NCI-H774 (cell line): ENCODE data around the gene GTF2IRD2.
"Not testable (repeated sequence)": the region's sequence is repeated elsewhere in the genome, so short reads cannot be mapped to it uniquely, and the experiment has no call there.

ENCODE experiments used
- DNase-seq: peaks from one replicate; lab custom pipeline; 2025; lab: John Stamatoyannopoulos, UW

The GTF2IRD2 gene

GRCh38 chr7:74850833-74851721, at the start of gene GTF2IRD2:
GTF2IRD2 (minus strand) TSS chr7:74851605; CDS start chr7:74836378, 15,227 bp downstream.
- DNase-seq = not testable (repeated sequence)

- peak; percentile 73 for DNase-seq
These were observed 39.0 kb upstream of the GTF2IRD2 start for GRCh38 chr7:74890158-74891123.

GRCh38 chr7:74889518-74890129, 38.2 kb upstream of the GTF2IRD2 start:
- not testable (repeated sequence) for DNase-seq

- not testable (repeated sequence) for DNase-seq
These were observed 33.9 kb upstream of the GTF2IRD2 start for GRCh38 chr7:74885295-74885694.

GRCh38 chr7:74882110-74882509, 30.7 kb upstream of the GTF2IRD2 start:
- not testable (repeated sequence) for DNase-seq

GRCh38 chr7:74874748-74875512, 23.5 kb upstream of the GTF2IRD2 start:
- not testable (repeated sequence) for DNase-seq

GRCh38 chr7:74874104-74874747, 22.8 kb upstream of the GTF2IRD2 start:
- DNase-seq = not testable (repeated sequence)

- DNase-seq = not testable (repeated sequence)
These were observed 21.1 kb upstream of the GTF2IRD2 start for GRCh38 chr7:74872542-74872941.

GRCh38 chr7:74865777-74866176, 14.4 kb upstream of the GTF2IRD2 start:
- not testable (repeated sequence) for DNase-seq

- not testable (repeated sequence) for DNase-seq
These were observed 1.6 kb downstream of the GTF2IRD2 start for GRCh38 chr7:74849853-74850252.

GRCh38 chr7:74830411-74830810, 21.0 kb downstream of the GTF2IRD2 start:
- DNase-seq = not testable (repeated sequence)

- DNase-seq = not testable (repeated sequence)
These were observed 21.4 kb downstream of the GTF2IRD2 start for GRCh38 chr7:74829959-74830358.

- not testable (repeated sequence) for DNase-seq
These were observed 30.1 kb downstream of the GTF2IRD2 start for GRCh38 chr7:74821259-74821658.

- not testable (repeated sequence) for DNase-seq
These were observed 31.1 kb downstream of the GTF2IRD2 start for GRCh38 chr7:74820146-74820805.

- not testable (repeated sequence) for DNase-seq
These were observed 35.5 kb downstream of the GTF2IRD2 start for GRCh38 chr7:74815882-74816281.

GRCh38 chr7:74798644-74799043, 52.8 kb downstream of the GTF2IRD2 start:
- DNase-seq = not testable (repeated sequence)

- DNase-seq = not testable (repeated sequence)
These were observed 53.4 kb downstream of the GTF2IRD2 start for GRCh38 chr7:74797848-74798622.

- DNase-seq = not testable (repeated sequence)
These were observed 62.1 kb downstream of the GTF2IRD2 start for GRCh38 chr7:74789200-74789736.
